GM18505 (cell line): Measurements from ENCODE around the gene CPNE1.
A peak's percentile ranks its signal among the peaks of the same experiment; 100 is the strongest.
"Not testable (repeated sequence)": the region's sequence is repeated elsewhere in the genome, so short reads cannot be mapped to it uniquely, and the experiment has no call there.

Experiments used
- ATAC-seq: cut with Tn5 transposase; IDR thresholded peaks from one replicate; pipeline ENCODE4 v1.9.1; 2021; ENCODE audit not compliant: unreplicated experiment
- POLR2A ChIP-seq: IDR thresholded peaks from 4 replicates; pipeline ENCODE4 v1.6.1; 2011; ENCODE audit warnings: borderline replicate concordance; ENCODE audit not compliant: insufficient read depth, insufficient read length; ENCODE audit errors: extremely low read depth

The CPNE1 gene

GRCh38 chr20:35664466-35665206, at the start of gene CPNE1, which contains the start of gene RBM12:
CPNE1 (minus strand) TSS chr20:35664900; CDS start chr20:35632923, 31,977 bp downstream.
RBM12 (minus strand) TSS chr20:35664900; CDS start chr20:35655322, 9,578 bp downstream.
- peak; percentile 71 for ATAC-seq
- peak; percentile 98 for TF ChIP-seq POLR2A

- no peak for ATAC-seq
- no peak for TF ChIP-seq POLR2A
Measured at GRCh38 chr20:35714127-35714526, 49.4 kb upstream of the CPNE1 start.

- not testable (repeated sequence) for ATAC-seq
Measured at GRCh38 chr20:35713120-35713519, 48.4 kb upstream of the CPNE1 start.

GRCh38 chr20:35711588-35712209, 47.0 kb upstream of the CPNE1 start:
- no peak for ATAC-seq
- TF ChIP-seq POLR2A, result no peak

GRCh38 chr20:35710884-35711587, 46.3 kb upstream of the CPNE1 start:
- TF ChIP-seq POLR2A, result no peak
- ATAC-seq, result no peak

DNA sequence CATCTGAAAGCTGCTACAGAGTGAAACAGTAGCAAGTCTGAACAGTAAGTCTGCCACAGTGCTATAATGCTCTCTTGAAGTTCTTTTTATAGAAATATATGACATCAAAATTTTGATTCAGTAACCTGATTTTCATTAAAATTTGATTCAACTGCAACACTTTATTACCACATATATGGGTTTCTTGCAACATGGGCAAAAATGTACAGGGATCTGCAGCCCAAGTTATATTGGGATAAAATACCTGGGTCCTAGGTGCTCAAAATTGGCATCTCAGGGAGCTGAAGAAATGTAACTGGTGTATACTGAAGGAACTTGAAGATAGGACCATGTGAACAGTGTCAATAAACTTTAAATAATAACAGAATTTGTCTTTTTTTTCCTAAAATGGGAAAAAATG, 45.3 kb upstream of the CPNE1 start:
- no peak for ATAC-seq
- no peak for TF ChIP-seq POLR2A

DNA sequence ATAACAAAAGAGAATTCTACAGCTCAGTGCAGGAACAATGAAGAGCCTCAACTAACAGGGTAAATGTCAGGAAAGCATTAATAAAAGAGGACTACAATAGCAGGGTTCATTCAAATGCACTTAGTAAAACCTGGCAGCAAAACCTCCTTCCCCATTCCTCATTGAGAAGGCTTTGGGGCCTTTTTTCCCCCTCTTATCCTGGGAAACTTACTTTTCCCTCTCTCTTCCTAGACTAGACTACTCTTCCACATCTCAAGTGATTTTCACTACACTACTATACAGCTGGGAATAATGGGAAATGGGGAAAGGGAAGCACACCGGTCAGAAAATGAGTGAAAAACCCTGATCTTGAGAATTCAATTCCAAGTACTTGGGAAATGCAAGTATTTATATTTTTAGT, 44.6 kb upstream of the CPNE1 start:
- no peak for ATAC-seq
- no peak for TF ChIP-seq POLR2A

GRCh38 chr20:35708502-35708901, 43.8 kb upstream of the CPNE1 start:
- peak; percentile 13 for TF ChIP-seq POLR2A
- ATAC-seq, result no peak

DNA sequence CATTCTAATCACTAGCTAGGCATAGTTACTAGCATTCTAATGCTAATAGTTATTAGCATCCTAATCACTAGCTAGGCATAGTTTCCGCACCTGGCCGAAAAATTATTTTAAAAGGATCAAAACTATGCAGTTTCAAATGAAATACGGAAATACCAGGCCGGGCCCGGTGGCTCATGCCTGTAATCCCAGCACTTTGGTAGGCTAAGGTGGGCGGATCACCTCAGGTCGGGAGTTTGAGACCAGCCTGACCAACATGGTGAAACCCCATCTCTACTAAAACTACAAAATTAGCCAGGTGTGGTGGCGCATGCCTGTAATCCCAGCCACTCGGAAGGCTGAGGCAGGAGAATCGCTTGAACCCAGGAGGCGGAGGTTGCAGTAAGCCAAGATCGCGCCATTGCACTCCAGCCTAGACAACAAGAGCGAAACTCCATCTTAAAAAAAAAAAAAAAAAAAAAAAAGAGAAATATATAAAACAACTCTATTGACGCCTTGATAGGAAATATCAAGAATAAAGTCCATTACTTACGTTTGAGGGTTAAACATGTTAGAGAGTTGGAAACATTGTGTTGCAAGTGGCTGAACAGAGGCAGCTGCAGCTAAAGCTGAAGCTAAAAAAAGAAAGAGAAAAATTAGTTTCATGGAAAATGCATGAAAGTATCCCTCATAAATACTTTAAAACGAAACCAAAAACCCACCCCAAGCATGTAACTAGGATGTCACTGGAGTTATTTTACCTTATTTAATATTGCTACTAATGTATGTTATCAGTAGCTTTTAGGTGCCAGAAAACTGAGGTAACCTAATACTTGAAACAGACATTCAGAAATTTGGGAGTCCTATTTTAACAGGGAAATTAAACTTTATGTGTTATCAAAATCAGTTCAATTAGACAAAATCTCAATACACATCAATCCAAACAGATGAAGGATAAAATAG, 42.2 kb upstream of the CPNE1 start:
- ATAC-seq, result not testable (repeated sequence)

GRCh38 chr20:35705894-35706293, 41.2 kb upstream of the CPNE1 start:
- not testable (repeated sequence) for ATAC-seq

GRCh38 chr20:35704514-35705261, 40.0 kb upstream of the CPNE1 start:
- TF ChIP-seq POLR2A, result no peak
- ATAC-seq, result no peak

DNA sequence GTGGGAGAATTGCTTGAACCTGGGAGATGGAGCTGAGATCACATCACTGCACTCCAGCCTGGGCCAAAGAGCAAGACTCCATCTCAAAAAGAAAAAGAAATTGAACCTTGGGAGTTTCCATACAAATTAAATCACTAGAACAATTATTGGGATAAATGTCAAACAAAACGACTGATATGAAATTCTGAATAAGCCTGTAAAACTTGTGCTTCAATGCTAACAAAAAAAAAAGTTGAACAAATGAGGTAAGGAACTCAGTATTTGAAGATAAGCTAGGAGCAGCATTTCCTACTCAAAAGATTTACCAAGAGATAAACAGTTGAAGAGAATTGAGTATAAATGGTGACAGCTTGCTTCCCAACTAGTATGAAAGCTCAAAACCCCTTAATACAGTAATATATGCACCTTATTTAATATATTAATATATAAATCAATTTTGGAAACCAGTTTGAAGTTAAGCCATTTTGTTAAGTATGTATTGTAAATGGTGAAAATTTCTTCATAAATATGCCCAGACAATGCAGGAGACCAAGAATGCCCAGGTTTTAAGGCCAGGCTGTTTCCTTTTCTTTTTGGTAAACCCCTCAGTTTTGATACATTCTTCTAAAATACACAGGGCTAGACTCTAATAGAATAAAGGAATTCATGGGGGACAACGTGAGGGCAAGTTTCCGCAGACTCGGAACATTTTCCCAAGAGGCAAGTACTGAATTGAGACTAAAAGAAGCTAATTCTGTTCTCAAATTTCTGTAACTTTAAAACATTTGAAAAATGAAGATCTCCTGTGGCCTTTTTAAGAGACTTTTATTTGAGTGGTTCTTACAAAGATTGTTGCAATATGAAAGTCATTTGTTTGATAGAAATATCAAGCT, 38.4 kb upstream of the CPNE1 start:
- no peak for ATAC-seq
- TF ChIP-seq POLR2A, result no peak
